ENCODE measurements around the gene BIK.
A peak's percentile ranks its signal among the peaks of the same experiment; 100 is the strongest.
"Not testable (repeated sequence)": the region's sequence is repeated elsewhere in the genome, so short reads cannot be mapped to it uniquely, and the experiment has no call there.

The BIK gene, protein sequence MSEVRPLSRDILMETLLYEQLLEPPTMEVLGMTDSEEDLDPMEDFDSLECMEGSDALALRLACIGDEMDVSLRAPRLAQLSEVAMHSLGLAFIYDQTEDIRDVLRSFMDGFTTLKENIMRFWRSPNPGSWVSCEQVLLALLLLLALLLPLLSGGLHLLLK

DNA sequence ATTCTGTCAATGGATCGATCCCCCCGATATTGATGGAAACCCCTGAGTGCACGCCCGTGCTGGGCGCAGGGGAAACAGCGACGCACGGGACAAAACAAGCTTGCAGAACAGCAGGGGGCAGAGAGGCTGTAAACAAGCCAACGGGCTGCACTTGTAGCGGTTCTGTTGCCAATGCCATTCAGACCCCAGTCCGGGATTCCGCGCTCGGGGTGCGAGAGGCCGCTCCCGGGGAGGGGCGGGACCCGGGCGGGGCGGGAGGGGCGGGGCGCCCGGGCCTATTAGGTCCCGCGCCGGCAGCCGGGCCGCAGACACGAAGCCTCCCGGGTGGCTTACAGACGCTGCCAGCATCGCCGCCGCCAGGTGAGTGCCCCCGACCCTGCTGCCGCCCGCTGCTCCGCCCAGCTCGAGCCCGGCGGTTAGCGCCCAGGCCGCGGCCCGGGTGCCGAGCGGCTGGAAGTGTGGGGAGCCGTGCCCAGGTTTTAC lies at the start of gene BIK:
TSS of gene BIK (plus strand) at position 307 of the 483 bp plus-strand sequence. CDS start 13,273 bp downstream, outside the sequence.
- peak; percentile 40 to 56 for DNase-seq

DNA sequence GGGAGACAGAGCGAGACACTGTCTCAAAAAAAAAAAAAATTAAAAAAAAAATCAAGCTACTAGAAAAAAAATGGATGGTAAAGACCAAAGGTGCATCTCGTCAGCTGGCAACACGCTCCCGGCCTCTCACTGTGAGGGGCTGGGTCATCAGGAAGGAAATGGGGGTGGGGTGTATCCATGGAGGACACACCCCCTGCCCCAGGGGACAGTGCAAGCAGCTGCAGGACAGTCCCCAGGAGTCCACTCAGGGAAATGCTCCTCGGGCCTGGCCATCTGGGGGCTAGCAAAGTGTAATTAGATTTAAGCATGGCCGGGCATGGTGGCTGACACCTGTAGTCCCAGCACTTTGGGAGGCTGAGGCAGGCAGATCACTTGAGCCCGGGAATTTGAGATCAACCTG lies 44.4 kb upstream of the BIK start:
- no peak for DNase-seq

DNA sequence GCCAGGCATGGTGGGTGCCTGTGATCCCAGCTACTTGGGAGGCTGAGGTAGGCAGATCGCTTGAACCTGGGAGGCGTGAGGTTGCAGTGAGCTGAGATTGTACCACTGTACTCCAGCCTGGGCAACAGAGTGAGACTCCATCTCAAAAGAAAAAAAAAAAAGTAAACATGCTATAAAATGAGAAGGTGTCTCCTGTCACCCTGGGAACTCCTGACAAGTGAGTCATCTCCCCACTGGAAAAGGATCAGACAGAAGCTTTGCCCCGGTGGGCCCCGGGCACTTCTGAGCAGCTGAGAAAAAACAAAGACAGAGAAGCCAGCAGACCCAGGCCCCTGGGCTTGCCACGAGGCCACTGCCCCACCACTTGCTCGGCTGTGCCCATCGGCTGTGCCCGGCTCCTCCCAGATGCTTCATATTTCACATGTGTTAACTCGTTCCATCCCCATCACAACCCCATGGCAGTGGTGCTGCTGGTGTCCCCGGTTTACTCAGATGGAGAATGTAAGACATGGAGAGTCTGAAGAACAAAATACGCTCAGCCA lies 43.6 kb upstream of the BIK start:
- DNase-seq = no peak

DNA sequence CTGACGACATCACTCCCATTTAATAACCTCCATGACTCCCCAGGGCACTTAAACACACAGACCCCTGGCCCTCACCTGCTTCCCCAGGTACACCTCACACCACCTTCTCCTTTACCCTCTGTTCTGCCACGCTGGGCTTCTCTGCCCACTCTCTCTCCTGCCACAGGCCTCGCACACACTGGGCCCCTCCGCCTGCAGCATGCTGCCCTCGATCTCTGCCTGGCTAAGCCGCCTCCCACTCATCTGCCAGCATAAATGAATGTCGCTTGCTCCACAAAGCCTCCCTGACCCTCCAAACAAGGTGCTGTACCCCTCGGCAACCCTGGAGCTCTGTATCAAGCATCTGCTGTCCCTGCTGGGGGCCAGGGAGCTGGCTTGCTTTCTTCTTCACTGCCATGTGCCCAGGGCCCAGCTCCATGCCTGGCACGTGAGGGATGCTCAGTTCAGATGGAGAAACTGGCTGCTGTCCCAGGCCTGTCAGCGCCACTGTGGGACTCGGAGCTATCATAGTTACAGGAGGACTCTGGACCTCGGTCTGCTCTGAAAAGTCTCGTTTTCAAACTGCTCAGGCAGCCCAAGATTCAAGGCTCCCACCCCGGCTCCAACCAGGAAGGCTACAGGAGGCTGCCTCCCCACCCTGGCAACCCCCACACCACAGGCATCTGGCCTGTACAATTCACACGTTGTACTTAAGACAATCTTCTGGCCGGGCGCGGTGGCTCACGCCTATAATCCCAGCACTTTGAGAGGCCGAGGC lies 33.3 kb upstream of the BIK start:
- no peak for DNase-seq

DNA sequence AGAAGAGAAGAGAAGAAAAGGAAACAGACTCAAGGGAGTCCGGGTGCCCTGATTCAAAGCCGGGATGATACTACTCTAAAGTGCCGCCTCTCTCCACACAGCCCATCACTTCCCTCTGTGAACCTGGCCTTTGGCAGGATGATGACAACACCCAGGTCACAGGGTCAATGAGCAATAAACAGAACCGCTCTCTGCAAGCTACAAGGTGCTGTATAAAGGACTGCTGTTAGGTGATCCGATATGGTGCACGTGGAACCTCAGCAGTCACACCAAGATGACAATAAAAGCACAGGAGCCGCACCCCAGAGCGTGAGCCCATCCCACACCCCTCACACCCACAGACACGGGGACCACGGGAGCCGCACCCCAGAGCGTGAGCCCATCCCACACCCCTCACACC lies 32.0 kb upstream of the BIK start:
- DNase-seq = no peak

DNA sequence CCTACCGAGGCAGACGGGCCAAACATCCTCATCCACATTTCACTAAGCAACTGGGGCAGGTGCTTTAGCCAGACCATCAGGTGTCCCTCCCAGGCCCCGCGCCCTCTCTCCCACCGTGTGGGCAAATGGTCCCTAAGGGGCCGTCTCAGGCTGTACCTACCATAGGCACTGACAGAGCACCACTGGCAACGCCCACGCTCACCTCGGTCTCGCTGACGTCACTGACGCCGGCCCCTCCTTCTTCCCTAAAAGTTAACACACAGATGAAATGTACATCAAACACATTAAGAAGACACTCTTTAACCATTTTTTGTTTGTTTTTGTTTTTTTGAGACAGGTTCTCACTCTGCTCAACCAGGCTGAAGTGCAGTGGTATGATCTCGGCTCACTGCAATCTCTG lies 30.8 kb upstream of the BIK start:
- DNase-seq = no peak

DNA sequence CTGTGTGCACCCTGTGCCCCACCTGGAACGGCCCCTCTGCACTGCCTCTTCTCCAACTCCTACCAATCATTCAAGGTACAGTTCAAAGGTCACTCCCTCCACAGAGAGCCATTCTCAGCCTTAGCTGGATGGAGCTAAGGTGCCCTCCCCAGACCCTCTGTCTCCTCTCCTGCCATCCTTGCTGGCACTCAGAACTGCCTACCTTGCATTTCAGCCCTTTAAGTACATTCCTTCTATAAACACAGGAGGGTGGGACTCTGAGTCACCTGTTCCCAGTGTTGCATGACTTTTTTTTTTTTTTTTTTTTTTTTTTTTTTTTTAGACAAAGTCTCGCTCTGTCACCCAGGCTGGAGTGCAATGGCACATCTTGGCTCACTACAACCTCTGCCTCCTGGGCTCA lies 29.9 kb upstream of the BIK start:
- no peak for DNase-seq

DNA sequence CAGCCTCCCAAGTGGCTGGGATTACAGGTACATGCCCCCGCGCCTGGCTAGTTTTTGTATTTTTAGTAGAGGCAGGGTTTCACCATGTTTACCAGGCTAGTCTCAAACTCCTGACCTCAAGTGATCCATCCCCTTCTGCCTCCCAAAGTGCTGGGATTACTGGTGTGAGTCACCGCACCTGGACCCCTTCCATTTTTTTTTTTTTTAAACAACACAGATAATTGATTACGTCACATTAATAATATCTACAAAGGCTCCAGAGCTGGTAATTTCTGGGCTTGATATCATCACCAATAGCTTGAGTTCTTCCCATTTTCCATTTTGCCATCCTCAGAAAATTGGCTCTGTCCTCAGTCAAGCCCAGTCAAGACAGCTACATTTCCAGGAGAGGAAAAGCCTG lies 28.6 kb upstream of the BIK start:
- DNase-seq = no peak

DNA sequence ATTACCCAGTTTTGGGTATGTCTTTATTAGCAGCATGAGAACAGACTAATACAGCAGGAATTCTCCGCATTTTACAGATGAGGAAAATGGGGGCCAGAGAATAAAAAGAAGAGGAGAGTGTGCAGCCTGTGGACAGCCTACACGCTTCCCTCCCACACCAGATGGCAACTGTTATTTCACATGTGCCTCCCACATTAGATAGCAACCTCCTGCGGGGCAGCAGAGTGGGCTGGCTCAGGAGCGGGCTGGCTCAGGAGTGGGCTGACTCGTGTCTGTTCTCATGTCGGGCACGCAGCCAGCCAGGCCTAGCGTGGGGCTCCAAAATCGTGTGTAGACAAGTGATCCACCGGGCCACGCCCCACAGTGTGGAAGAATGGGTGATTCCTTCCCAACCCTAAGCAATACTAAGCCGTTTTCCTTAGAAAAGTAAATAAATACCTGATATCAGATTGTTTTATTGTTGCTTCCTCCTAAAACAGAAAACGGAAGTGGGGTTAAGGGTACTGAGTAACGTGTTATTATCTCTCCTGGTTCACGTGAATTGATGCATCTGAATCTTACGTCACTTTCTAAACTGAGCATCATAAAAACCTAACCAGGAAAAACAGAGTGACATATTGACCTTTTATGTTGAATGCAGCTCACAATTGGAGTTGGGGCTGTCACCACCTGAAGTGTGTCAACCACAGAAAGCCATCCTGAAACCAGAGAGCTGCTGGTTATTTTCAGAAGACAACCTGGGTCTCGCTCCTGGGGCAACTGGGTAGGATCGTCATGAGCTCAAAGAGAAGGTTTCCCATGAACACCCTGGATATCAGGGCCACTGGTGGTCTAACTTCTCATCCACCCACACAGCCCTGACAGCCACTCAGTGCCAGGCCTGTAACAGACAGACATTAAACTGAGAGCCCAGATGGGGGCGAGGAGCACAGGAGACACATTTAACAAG lies 24.6 kb upstream of the BIK start:
- DNase-seq = no peak

DNA sequence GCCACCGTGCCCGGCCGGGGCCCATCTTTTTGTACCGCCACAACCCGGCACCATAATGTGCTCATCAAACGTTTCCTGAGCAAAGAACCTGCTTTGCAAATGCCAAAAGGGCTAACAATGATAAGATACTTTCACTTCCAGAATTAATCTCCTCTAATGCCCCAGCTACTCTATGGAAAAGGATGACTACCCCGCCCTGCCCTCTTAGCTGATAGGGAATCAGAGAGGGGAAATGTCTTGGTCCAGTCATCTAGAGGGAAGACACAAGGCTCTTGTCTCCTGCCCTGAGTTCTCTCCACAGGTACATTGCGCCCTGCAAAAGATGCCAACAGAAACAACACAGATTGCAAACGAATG lies 21.9 kb upstream of the BIK start:
- DNase-seq = no peak

DNA sequence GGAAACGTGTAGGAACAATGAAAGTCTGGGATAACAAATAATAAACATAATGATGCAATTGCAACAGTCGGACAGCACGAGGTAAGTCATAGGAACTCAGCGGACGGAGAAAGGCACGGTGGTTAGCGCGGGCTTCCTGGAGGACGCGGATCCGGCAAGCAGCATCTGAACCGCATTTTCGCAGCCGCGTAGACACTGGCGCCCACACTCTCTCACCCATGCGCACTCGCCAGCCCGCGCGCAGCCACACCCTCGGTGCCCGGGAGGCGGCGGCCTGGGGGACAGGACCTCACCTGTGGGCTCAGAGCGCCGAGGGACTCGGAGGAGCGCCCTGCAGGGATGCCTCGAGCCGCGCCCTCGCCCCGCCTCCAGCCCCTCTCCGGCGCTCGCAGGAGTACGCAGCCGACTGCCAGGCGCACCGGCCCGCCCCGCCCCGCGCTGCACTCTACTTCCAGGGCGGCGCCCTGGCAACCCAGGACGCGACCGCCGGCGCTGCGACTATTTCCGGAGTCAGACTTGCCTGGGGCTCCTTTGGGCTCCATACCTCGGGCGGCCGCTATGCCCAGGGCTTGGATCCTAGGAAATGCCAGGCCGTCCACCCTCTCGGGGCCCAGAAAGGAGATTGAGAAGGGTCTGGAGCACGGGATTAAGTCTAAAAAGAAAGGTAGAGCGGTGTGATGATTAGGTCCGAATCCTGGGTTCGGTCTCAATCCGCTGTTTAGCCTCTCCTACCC lies 21.4 kb upstream of the BIK start, which contains the start of gene TTLL1:
TSS of gene TTLL1 (minus strand) at position 408 of the 734 bp plus-strand sequence. CDS start 13,805 bp downstream, outside the sequence.
- peak; percentile 90 to 92 for DNase-seq

DNA sequence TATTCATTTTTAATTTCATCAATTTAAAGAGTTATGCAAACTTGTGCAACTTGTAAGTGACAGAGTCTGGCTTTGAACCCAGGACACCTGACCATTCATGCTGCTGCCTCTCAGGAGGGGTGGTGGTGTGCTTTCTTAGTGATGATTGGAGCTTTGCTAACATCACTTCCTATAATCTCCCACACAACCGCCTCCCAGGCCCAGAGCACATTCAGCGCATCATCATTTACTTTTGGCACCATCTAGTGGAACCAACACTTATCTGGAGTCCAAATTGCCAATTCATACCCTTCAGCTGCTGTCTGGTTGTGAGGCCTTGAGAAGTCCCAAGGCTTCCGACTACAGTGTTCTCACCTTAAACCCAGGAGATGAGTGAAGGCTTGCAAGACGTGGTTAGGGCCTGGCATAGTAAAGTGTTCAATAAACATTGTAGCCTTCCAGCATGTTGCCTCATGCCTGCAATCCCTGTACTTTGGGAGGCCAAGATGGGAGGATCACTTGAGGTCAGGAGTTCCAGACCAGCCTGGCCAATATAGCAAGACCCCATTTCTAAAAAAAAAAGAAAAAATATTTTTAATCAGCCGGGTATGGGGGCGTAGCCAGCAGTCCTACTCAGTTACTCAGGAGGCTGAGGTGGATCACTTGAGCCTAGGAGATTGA lies 20.3 kb upstream of the BIK start:
- peak; percentile 97 to 98 for DNase-seq

DNA sequence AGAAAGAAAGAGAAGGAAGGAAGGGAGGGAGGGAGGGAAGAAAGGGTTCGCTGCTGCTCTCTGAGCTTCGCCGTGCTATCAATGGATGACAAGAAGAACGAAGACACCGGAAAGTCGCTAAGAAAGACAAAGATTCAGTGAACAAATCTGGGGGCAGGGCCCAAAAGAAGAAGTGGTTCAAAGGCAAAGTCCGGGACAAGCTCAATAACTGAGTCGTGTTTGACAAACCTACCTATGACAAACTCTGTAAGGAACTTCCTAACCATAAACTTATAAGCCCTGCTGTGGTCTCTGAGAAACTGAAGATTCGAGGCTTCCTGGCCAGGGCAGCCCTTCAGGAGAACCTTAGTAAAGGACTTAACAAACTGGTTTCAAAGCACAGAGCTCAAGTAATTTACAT lies 18.5 kb upstream of the BIK start:
- DNase-seq = peak; percentile 47 to 48

DNA sequence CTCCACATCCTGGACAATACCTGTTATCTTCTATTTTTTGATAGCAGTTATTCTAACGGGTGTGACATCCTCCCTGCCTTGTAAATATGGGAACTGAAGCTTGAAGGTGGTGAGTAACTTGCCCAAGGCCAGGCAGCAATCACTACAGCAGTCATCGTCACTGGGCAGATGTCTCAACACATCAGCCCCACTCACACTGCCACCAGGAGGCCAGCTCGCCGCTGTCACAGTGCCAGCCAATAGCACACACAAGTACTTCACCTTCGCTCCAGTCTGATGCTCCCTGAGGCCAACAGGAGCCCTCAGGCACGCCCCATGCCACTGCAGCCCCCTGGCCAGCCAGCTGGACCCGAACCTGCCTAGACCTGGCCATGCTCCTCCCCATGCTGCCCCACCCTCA lies 16.5 kb upstream of the BIK start:
- DNase-seq = peak; percentile 6 to 15

DNA sequence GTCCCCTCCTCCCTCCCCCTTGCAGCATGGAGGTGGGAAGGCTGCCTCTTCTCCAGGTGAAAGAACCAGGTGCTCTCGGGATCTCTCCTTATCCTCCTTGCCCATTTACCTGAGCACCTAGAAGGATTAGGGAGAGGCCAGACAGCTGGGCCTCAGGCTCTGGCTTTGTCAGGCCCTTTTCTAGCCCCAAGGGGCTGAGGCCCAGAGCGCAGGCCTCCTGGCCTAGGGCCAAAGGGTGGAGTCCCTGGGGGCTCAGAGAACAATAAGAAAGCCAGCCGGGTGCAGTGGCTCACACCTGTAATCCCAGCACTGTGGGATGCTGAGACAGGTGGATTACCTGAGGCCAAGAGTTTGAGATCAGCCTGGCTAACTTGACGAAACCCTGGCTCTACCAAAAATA lies 16.0 kb upstream of the BIK start:
- DNase-seq = no peak

DNA sequence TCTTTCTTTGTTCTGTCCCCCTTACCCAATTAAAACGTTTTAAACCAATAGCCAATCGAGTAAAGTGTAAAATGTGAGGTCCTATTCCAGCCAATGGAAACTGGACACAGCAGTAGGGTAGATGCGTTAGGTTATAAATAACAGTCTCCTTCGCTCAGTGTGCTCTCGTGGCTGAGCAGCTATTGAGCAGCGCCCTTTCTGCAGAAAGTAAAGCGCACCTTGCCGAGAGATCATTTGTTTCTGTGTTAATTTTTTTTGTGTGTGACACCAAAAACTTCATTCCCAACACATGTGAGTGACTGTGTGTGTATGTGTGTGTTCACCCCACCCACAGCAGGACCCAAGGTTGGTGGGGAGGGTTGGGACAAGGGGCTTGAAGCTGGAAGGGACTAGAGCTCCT lies 14.1 kb upstream of the BIK start:
- no peak for DNase-seq

DNA sequence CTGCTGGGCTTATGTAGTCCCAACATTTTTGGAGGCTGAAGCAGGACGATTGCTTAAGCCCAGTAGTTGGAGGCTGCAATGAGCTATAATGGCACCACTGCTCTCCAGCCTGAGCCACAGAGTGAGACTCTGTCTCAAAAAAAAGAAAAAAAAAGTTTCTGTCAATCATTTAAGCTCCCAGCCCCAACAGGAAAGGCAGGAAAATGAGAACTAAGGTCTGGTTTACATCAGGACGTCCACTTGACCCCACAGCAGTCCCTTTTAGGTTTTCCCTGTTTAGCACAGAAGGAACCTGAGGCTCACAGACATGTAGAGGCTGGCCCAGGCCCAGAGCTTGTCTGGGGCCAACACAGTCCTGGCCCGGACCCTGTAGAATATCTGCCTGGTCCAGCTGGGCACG lies 12.2 kb upstream of the BIK start:
- DNase-seq = peak in 1 of 2 experiments; percentile 10

DNA sequence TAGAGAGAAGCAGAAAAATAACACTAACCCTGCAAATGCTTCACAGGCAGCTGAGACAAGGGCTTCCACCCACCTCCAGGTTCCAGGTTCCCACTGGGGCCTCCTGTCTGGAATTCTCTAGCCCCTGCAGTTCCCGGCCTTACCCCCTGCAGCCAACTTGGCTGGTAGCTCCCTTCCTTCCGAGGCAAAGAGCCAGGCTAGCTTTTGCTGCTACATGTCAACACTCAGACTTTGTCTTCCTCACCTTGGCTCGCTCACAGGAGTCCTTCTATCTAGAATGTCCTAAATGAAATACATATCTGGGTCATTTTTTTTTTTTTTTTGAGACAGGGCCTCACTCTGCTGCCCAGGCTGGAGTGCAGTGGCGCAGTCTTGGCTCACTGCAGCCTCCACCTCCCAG lies 11.5 kb upstream of the BIK start:
- no peak for DNase-seq

DNA sequence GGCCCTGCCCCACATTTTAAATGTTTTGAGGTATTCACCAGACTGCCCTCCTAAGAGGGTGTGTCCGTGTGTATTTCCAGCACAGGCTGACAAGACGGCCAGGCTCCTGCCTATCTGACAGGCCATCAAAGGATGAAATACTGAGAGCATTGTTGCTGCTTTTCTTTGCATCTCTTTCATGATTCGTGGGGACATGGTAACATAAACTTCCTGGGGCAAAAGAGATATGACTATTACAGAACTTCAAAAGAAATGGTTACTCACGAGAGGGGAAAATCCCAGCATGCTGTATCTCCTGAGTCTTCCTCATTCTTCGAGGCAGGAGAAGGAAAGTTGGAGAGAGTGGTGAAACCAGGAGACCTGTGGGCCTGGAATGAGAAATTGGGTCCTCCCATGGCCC lies 10.3 kb upstream of the BIK start:
- DNase-seq = no peak

DNA sequence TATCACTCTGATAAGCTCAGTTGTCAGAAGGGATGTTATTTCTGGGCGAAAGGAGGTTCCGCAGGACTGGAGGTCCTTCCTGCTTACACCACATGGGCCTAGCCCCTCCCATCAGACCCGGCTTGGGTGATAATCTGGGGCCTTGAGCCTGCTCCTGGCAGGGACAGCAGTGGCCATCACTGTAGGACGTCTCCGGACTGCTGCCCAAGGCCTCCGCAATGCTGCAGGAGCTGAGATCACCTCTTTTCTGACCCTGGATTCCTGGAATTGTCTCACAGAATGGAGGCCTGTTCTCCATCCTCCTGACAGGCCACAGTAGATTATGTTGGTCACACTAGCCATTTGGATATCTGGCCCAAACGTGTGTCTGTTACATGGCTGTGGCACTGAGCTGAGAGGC lies 9.2 kb upstream of the BIK start:
- DNase-seq = no peak

DNA sequence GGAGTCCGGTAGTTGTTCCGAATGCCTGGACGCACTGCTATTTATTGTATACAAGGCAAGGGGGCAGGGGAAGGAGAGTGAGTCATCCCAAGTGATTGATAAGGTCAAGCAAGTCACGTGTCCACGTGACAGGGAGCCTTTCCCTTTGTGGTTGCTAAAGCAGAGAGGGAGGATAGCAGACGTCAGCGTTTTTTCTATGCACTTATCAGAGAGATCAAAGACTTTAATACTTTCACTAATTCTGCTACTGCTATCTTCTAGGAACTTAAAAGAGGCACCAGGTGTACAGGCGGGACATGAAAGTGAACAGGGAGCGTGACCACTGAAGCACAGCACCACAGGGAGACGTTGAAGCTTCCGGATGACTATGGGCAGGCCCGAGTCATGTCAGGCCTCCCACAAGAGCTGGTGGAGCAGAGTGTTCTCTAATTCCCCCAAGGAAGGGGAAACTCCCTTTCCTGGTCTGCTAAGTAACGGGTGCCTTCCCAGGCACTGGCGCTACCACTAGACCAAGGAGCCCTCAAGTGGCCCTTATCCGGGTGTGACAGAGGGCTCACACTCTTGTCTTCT lies 6.4 kb upstream of the BIK start:
- DNase-seq = peak; percentile 70 to 79

DNA sequence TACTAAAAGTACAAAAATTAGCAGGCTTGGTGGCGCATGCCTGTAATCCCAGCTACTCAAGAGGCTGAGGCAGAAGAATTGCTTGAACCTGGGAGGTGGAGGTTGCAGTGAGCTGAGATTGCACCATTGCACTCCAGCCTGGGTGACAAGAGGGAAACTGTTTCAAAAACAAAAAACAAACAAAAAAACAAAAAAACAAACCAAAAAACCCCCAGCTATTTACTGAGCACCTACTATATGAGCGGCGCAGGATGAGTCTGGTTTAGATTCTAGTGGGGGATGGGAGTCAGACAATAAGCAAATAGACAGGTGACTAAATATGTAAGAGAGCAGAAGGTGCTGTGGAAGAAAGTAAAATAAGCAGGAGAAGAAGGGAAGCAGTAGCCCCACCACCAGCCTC lies 5.6 kb upstream of the BIK start:
- DNase-seq = not testable (repeated sequence)

Measured in Kasumi-1 (cell line).